ENCODE measurements around the gene HSD3B7.

DNA sequence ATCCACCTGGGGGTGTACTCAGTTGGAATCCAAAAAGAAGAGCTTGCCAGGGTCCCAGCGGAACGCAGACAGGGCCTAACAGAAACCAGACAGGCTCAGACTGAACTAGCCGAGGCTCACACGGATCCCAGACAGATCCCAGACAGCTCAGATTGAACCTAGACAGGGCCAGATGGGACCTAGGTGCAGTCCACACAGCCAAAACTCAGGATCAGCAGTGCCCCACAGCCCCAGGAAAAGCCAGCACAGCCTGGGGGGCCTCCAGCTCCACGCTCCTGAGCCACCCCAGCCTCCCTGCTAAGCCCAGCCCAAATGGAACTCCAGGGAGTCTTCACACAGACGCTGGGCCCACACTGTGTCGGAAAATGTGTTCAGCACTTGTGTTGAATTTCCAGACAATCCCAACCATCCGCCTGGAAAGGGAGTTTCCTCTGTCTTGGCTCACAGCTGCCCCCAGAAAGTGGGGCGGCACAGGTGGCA, 17.9 kb downstream of the HSD3B7 start:
- no peak for TF ChIP-seq POLR2A (IDR thresholded peaks at IDR 0.05)
- TF ChIP-seq, protein P1, sequence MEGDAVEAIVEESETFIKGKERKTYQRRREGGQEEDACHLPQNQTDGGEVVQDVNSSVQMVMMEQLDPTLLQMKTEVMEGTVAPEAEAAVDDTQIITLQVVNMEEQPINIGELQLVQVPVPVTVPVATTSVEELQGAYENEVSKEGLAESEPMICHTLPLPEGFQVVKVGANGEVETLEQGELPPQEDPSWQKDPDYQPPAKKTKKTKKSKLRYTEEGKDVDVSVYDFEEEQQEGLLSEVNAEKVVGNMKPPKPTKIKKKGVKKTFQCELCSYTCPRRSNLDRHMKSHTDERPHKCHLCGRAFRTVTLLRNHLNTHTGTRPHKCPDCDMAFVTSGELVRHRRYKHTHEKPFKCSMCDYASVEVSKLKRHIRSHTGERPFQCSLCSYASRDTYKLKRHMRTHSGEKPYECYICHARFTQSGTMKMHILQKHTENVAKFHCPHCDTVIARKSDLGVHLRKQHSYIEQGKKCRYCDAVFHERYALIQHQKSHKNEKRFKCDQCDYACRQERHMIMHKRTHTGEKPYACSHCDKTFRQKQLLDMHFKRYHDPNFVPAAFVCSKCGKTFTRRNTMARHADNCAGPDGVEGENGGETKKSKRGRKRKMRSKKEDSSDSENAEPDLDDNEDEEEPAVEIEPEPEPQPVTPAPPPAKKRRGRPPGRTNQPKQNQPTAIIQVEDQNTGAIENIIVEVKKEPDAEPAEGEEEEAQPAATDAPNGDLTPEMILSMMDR (IDR thresholded peaks at IDR 0.05), result no peak
- TF ChIP-seq POLR2AphosphoS5 (IDR thresholded peaks at IDR 0.05), result no peak

All from prostate gland (tissue), 2 donors.